ENCODE results near the gene MISP. TPM values are rescaled to one million over a fixed set of nuclear protein-coding genes. Genes with fewer than 3 reads are reported as not detected.
"Not testable (repeated sequence)": the region's sequence is repeated elsewhere in the genome, so short reads cannot be mapped to it uniquely, and the experiment has no call there.

The MISP gene
- total RNA-seq, 2 donors from 2014 or later: 0.96 to 1.5 TPM

- H3K27ac ChIP-seq: no peak overlapping the region
- H3K27me3 ChIP-seq: no peaks in the 10 kb centered on the region
- TF ChIP-seq CTCF (IDR thresholded peaks at IDR 0.05): no peak
- H3K36me3 ChIP-seq: peaks cover 19% of the 10 kb centered on the region
- H3K4me3 ChIP-seq: no peak overlapping the region
- H3K9me3 ChIP-seq: peaks cover 5 to 19% of the 10 kb centered on the region in 2 donors
- H3K4me1 ChIP-seq: no peaks in the 10 kb centered on the region
- no peak for DNase-seq (ENCODE audit: low spot score)
Observed at GRCh38 chr19:742540-743075, 8.3 kb upstream of the MISP start.

GRCh38 chr19:743168-743687 lies 7.7 kb upstream of the MISP start:
- Histone ChIP-seq H3K4me3 (no peak overlapping the region), H3K4me1 (no peaks in the 10 kb centered on the region), H3K27ac (no peak overlapping the region), H3K9me3 (peaks cover 8 to 25% of the 10 kb centered on the region in 2 donors), H3K27me3 (no peaks in the 10 kb centered on the region), H3K36me3 (peaks cover 19% of the 10 kb centered on the region)
- DNase-seq (ENCODE audit: low spot score): no peak
- TF ChIP-seq CTCF (IDR thresholded peaks at IDR 0.05): no peak

- H3K27me3 ChIP-seq; H3K27ac ChIP-seq; DNase-seq (ENCODE audit: low spot score); H3K4me3 ChIP-seq; H3K4me1 ChIP-seq: not testable (repeated sequence)
- H3K9me3 ChIP-seq: peaks cover 8 to 26% of the 10 kb centered on the region in 2 donors
- peaks cover 15% of the 10 kb centered on the region for H3K36me3 ChIP-seq
Observed at GRCh38 chr19:745138-745537, 5.8 kb upstream of the MISP start.

- no peak for TF ChIP-seq CTCF (IDR thresholded peaks at IDR 0.05)
- Histone ChIP-seq H3K27me3 (no peaks in the 10 kb centered on the region), H3K4me1 (no peaks in the 10 kb centered on the region), H3K4me3 (no peak overlapping the region), H3K27ac (no peak overlapping the region), H3K36me3 (peaks cover 10% of the 10 kb centered on the region), H3K9me3 (peaks cover 8 to 26% of the 10 kb centered on the region in 2 donors)
- no peak for DNase-seq (ENCODE audit: low spot score)
Observed at GRCh38 chr19:746208-746819, 4.6 kb upstream of the MISP start.

GRCh38 chr19:746956-747355 lies 4.0 kb upstream of the MISP start:
- peaks cover 10% of the 10 kb centered on the region for H3K36me3 ChIP-seq
- H3K27me3 ChIP-seq: no peaks in the 10 kb centered on the region
- no peaks in the 10 kb centered on the region for H3K4me1 ChIP-seq
- no peak for TF ChIP-seq CTCF (IDR thresholded peaks at IDR 0.05)
- H3K27ac ChIP-seq: no peak overlapping the region
- H3K4me3 ChIP-seq: no peak overlapping the region
- peaks cover 8 to 26% of the 10 kb centered on the region in 2 donors for H3K9me3 ChIP-seq
- DNase-seq (ENCODE audit: low spot score): no peak

GRCh38 chr19:747432-748273 lies 3.3 kb upstream of the MISP start:
- Histone ChIP-seq H3K27me3 (no peaks in the 10 kb centered on the region), H3K36me3 (peaks cover 10% of the 10 kb centered on the region), H3K4me1 (no peaks in the 10 kb centered on the region), H3K4me3 (no peak overlapping the region), H3K27ac (no peak overlapping the region), H3K9me3 (peaks cover 8 to 26% of the 10 kb centered on the region in 2 donors)
- no peak for DNase-seq (ENCODE audit: low spot score)
- TF ChIP-seq CTCF (IDR thresholded peaks at IDR 0.05): no peak

Data from right atrium auricular region (tissue), 2 donors.